Measurements from ENCODE around the gene WASF3. TPM values are rescaled to one million over a fixed set of nuclear protein-coding genes. Genes with fewer than 3 reads are reported as not detected.

Gene WASF3
- total RNA-seq, 4 donors from 2014 or later: 22.9 to 50.8 (median 47.9) TPM

- DNase-seq (ENCODE audit: low spot score): no peak
- TF ChIP-seq, protein P1, sequence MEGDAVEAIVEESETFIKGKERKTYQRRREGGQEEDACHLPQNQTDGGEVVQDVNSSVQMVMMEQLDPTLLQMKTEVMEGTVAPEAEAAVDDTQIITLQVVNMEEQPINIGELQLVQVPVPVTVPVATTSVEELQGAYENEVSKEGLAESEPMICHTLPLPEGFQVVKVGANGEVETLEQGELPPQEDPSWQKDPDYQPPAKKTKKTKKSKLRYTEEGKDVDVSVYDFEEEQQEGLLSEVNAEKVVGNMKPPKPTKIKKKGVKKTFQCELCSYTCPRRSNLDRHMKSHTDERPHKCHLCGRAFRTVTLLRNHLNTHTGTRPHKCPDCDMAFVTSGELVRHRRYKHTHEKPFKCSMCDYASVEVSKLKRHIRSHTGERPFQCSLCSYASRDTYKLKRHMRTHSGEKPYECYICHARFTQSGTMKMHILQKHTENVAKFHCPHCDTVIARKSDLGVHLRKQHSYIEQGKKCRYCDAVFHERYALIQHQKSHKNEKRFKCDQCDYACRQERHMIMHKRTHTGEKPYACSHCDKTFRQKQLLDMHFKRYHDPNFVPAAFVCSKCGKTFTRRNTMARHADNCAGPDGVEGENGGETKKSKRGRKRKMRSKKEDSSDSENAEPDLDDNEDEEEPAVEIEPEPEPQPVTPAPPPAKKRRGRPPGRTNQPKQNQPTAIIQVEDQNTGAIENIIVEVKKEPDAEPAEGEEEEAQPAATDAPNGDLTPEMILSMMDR (IDR thresholded peaks at IDR 0.05): no peak
- peak; percentile 55 for ATAC-seq (ENCODE audit: low FRiP score)
These were observed 461 bp upstream of the WASF3 start for GRCh38 chr13:26557051-26557392.

GRCh38 chr13:26558074-26558805 is 757 bp downstream of the WASF3 start:
- TF ChIP-seq, protein P1 (IDR thresholded peaks at IDR 0.05): no peak
- DNase-seq (ENCODE audit: low spot score) (no peak), ATAC-seq (ENCODE audit: low FRiP score) (peak; percentile 26)

DNA sequence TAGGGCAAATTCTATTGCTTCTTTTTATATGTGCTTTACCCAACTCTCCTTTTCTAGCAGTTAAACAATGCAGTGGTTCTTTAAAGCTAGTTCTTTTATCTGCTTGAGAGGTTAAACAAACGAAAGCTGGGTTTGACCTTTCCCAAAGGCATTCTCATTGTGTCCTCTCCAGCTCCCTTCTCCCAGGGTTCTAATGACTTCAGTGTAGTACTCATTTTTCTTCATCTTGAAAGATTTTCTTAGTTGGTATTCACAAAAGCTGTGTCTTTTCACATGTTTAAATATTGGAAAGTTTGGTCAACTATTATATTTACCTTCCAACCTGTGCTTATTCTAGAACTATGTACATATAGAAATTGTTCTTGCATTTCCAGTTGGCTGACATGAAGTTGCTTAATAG is 1.5 kb downstream of the WASF3 start:
- DNase-seq (ENCODE audit: low spot score) (no peak), ATAC-seq (ENCODE audit: low FRiP score) (no peak)
- TF ChIP-seq, protein P1 (IDR thresholded peaks at IDR 0.05): no peak

DNA sequence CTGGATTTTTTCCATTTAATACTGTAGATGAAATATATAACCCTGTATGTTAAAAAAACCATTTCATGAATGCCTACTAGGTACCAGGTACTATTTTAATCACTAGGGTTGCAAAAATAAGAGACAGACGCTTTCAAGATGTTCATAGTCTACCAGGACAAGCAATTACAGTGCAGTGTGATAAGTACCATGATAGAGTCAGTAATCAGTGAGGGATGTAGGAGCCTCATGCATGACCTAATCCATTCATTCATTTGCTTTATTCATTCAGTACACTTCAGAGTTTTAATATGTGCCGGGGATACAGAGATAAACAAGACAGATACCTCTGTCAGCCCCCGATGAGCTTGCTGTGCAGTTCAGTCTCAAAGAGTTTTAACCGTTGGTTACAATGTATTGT is 3.0 kb downstream of the WASF3 start:
- ATAC-seq (ENCODE audit: low FRiP score): no peak
- TF ChIP-seq, protein P1 (IDR thresholded peaks at IDR 0.05): no peak
- no peak for DNase-seq (ENCODE audit: low spot score)

DNA sequence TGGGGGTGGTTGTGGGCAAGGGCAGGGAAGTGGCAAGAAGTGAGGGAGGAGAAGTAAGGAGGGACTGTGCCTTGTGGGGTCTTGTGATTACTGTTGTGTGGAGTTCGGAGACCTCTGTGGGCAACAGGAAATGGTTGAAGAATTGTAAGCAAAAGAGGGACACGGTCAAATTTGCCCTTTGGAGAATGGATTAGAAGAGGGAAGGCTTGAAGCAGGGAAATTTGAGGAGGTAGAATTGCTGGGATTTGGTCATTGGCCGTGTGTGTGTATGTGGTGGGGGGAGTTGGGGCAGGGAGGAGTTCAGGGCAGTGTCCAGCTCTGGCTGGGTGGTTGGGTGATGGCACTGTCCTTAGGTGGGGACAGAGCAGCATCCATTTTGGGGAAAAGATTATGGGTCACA is 3.6 kb downstream of the WASF3 start:
- ATAC-seq (ENCODE audit: low FRiP score) (no peak), DNase-seq (ENCODE audit: low spot score) (no peak)
- TF ChIP-seq, protein P1 (IDR thresholded peaks at IDR 0.05): no peak

- no peak for DNase-seq (ENCODE audit: low spot score)
- TF ChIP-seq, protein P1 (IDR thresholded peaks at IDR 0.05): no peak
- ATAC-seq (ENCODE audit: low FRiP score): no peak
These were observed 4.4 kb downstream of the WASF3 start for GRCh38 chr13:26561651-26562511.

Data from omental fat pad (tissue), 4 donors.